NB4 (cell line): ENCODE measurements around the gene PLIN3.
A peak's percentile ranks its signal among the peaks of the same experiment; 100 is the strongest.

Source experiments
- MYC ChIP-seq: IDR thresholded peaks from 2 replicates; pipeline ENCODE4 v1.6.1; 2011; ENCODE audit warnings: low read depth, low read length
- POLR2A ChIP-seq: IDR thresholded peaks from 2 replicates; pipeline ENCODE4 v1.6.1; 2011; ENCODE audit warnings: mild to moderate bottlenecking; ENCODE audit not compliant: insufficient read length; ENCODE audit errors: extremely low read depth
- TF ChIP-seq, protein P1 (sequence below): IDR thresholded peaks from one replicate; pipeline ENCODE4 v1.5.1; 2012; ENCODE audit warnings: low read depth, low read length

DNA sequence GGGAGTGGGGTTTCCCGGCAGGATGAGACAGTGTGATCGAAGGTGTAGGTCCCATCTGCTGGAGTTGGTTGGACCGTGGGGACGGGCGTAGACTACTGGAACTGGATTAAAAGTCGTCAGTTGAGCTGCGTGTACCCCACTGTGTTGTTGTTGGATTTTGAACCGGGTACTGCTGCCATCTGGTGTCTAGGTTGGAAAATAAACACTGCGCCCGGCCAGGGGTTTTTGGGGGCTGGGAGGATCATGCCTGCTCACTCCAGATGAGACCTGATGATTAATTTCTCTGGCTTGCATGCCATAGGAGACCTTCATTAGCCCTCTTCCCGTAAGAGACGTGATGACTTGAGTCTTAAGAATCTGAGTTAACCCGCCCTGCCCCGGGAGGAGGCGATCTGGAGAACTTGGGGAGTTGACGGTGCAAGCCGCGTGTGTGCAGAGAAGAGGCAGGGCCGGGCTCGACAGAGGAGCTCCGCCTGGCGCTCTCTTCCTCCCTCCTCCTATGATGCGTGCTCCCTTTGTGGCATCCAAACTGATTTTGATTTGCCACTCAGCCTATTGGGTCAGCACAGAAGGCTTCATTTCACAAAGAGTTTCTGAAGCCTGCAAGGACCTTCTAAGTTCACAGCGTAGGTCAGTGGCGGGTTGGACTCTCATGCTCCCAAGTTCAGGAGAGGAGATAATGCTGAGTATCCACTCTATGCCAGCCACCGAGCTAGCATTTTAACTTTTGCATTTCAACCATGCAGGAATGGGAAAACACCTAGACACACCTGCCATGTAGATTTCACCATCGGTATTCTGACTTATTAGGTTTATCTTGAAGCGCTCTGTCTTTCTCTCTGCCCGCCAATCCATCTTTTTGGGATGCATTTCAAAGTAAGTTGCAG is 44.6 kb upstream of the PLIN3 start:
- TF ChIP-seq, protein P1, sequence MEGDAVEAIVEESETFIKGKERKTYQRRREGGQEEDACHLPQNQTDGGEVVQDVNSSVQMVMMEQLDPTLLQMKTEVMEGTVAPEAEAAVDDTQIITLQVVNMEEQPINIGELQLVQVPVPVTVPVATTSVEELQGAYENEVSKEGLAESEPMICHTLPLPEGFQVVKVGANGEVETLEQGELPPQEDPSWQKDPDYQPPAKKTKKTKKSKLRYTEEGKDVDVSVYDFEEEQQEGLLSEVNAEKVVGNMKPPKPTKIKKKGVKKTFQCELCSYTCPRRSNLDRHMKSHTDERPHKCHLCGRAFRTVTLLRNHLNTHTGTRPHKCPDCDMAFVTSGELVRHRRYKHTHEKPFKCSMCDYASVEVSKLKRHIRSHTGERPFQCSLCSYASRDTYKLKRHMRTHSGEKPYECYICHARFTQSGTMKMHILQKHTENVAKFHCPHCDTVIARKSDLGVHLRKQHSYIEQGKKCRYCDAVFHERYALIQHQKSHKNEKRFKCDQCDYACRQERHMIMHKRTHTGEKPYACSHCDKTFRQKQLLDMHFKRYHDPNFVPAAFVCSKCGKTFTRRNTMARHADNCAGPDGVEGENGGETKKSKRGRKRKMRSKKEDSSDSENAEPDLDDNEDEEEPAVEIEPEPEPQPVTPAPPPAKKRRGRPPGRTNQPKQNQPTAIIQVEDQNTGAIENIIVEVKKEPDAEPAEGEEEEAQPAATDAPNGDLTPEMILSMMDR = peak; percentile 11
- TF ChIP-seq MYC = no peak
- TF ChIP-seq POLR2A = no peak
